NCI-H526 treated with DMSO at 0.1 percent for 48 hours (cell line): ENCODE results near the gene RRBP1.

Source experiments
- DNase-seq: peaks from one replicate; lab custom pipeline; 2025; lab: John Stamatoyannopoulos, UW

Gene RRBP1

GRCh38 chr20:17579369-17580039 is 102.5 kb downstream of the RRBP1 start:
- no peak for DNase-seq

- no peak for DNase-seq
These were observed 105.8 kb downstream of the RRBP1 start for GRCh38 chr20:17576215-17576614.

- DNase-seq: no peak
These were observed 108.6 kb downstream of the RRBP1 start for GRCh38 chr20:17573463-17573862.

- DNase-seq: no peak
These were observed 109.9 kb downstream of the RRBP1 start for GRCh38 chr20:17572034-17572638.

GRCh38 chr20:17571153-17571527 is 110.9 kb downstream of the RRBP1 start:
- no peak for DNase-seq

GRCh38 chr20:17570347-17571152 is 111.5 kb downstream of the RRBP1 start:
- DNase-seq: peak; percentile 72

- peak; percentile 87 for DNase-seq
These were observed 112.3 kb downstream of the RRBP1 start, which contains the start of gene DSTN for GRCh38 chr20:17569616-17570346. TSS of gene DSTN (plus strand) at chr20:17570075. CDS start at chr20:17570209, 134 bp downstream.

GRCh38 chr20:17568972-17569521 is 113.0 kb downstream of the RRBP1 start:
- peak; percentile 63 for DNase-seq

GRCh38 chr20:17568045-17568788 is 113.8 kb downstream of the RRBP1 start:
- no peak for DNase-seq

GRCh38 chr20:17566345-17566744 is 115.7 kb downstream of the RRBP1 start:
- DNase-seq: no peak

- DNase-seq: no peak
These were observed 116.7 kb downstream of the RRBP1 start for GRCh38 chr20:17565169-17565845.
